Endodermal cell (in vitro differentiated cells): ENCODE results near the gene MAPK8IP1. TPM values are rescaled to one million over a fixed set of nuclear protein-coding genes. Genes with fewer than 3 reads are reported as not detected.

ENCODE experiments used
- DNase-seq: peaks from one replicate; pipeline ENCODE4 v3.0.0-alpha.2; 2017
- H3K27ac ChIP-seq: 2 replicates; pipeline ENCODE4 v1.5.1; 2013; ENCODE audit warnings: mild to moderate bottlenecking, low read depth, low read length, moderate library complexity
- H3K27me3 ChIP-seq: 2 replicates; pipeline ENCODE4 v1.6.1; 2013; ENCODE audit warnings: mild to moderate bottlenecking, low read length, moderate library complexity; ENCODE audit not compliant: insufficient read depth, control insufficient read depth, poor library complexity, severe bottlenecking
- H3K36me3 ChIP-seq: 2 replicates; pipeline ENCODE4 v1.7.0; 2013; ENCODE audit warnings: mild to moderate bottlenecking, low read length, moderate library complexity; ENCODE audit not compliant: control insufficient read depth, insufficient read depth
- H3K4me1 ChIP-seq: one replicate; pipeline ENCODE4 v1.7.0; 2013; ENCODE audit warnings: low read length; ENCODE audit not compliant: control insufficient read depth, insufficient read depth
- H3K4me3 ChIP-seq: 2 replicates; pipeline ENCODE4 v1.5.1; 2013; ENCODE audit warnings: mild to moderate bottlenecking, low read length, moderate library complexity
- H3K9ac ChIP-seq: 2 replicates; pipeline ENCODE4 v1.6.1; 2013; ENCODE audit warnings: mild to moderate bottlenecking, low read length, moderate library complexity; ENCODE audit not compliant: poor library complexity, severe bottlenecking; ENCODE audit errors: extremely low read depth
- H3K9me3 ChIP-seq: 2 replicates; pipeline ENCODE4 v1.6.1; 2013; ENCODE audit warnings: mild to moderate bottlenecking, low read length, moderate library complexity; ENCODE audit not compliant: control insufficient read depth
- H3K27ac Mint-ChIP-seq: 2 replicates; pipeline ENCODE4 v1.8.0; 2020; ENCODE audit warnings: mixed read lengths
- H3K27me3 Mint-ChIP-seq: 2 replicates; pipeline ENCODE4 v1.8.0; 2021; ENCODE audit warnings: mild to moderate bottlenecking, mixed read lengths; ENCODE audit not compliant: insufficient read depth
- H3K36me3 Mint-ChIP-seq: 2 replicates; pipeline ENCODE4 v1.8.0; 2020; ENCODE audit warnings: low read depth, mixed read lengths
- H3K4me1 Mint-ChIP-seq: 2 replicates; pipeline ENCODE4 v1.8.0; 2020; ENCODE audit warnings: mixed read lengths
- H3K4me3 Mint-ChIP-seq: 2 replicates; pipeline ENCODE4 v1.8.0; 2020; ENCODE audit warnings: mild to moderate bottlenecking, moderate library complexity, mixed read lengths
- H3K9me3 Mint-ChIP-seq: 2 replicates; pipeline ENCODE4 v1.8.0; 2020; ENCODE audit warnings: mild to moderate bottlenecking, mixed read lengths
- CTCF ChIP-seq: fragments of 200-600 bp; sonication (generic); conservative IDR thresholded peaks from 2 replicates; pipeline ENCODE4 v1.5.0; 2021; ENCODE audit warnings: antibody characterized with exemption, mild to moderate bottlenecking
- WGBS, 2 experiments: methylation state at CpG; one replicate each; pipeline versions ENCODE4 v1.1.5 to v1.1.7; 2013; ENCODE audit warnings: missing lambda C conversion rate in 2 of 2, mixed read lengths in 1 of 2; ENCODE audit not compliant: insufficient coverage in 1 of 2, insufficient read length in 1 of 2; 5-methylcytosine and 5-hydroxymethylcytosine counted together
- total RNA-seq, 2 donors: library from RNA; stranded (reverse); fragmentation: NEBNext Ultra II Directional in 1 of 2; extraction: Animal tissue kit (Norgen Biotek cat#: 25700) in 1 of 2; gene quantifications; 2 replicates in 1 of 2; 3 replicates in 1 of 2; pipeline ENCODE4 v1.2.1, GENCODE V29; 2021

The MAPK8IP1 gene
- total RNA-seq, 2 donors from 2014 or later, result 11.2 to 12.8 TPM

DNA sequence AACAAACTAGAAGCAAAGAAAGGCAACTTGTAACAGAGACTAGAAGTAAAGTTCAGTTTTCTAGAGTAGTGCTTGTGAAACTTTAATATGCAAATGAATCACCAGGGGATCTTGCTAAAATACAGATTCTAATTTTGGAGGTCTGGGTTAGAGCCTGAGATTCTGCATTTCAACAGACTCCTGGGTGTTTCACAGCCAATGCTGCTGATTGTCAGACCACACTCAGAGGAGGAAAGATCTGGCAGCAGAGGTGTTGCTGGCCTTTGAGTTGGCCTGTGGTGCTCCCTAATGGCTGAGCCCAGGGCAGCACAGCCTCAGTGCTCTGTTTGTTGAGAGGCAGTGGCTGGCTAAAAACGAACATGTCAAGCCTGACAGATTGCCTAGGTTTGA lies 32.7 kb upstream of the MAPK8IP1 start:
- Mint-ChIP-seq H3K9me3 (no peaks in the 10 kb centered on the region), H3K27ac (peak overlapping the region; percentile 35), H3K4me1 (peaks cover 14% of the 10 kb centered on the region), H3K27me3 (peaks cover 9% of the 10 kb centered on the region), H3K36me3 (peaks cover 12% of the 10 kb centered on the region), H3K4me3 (no peak overlapping the region)
- no peak overlapping the region for H3K9ac ChIP-seq
- H3K4me3 ChIP-seq, result no peak overlapping the region
- DNase-seq, result peak; percentile 70
- WGBS, 2 experiments, result 50% methylated on average over 1 of the region's 1 CpG; no CpG with 5 or more reads in 1 of the 2 experiments
- peaks cover 16% of the 10 kb centered on the region for H3K36me3 ChIP-seq
- no peaks in the 10 kb centered on the region for H3K27me3 ChIP-seq
- H3K27ac ChIP-seq, result no peak overlapping the region
- H3K9me3 ChIP-seq, result no peaks in the 10 kb centered on the region
- TF ChIP-seq CTCF, result peak; percentile 26
- H3K4me1 ChIP-seq, result peaks cover 9% of the 10 kb centered on the region

GRCh38 chr11:45853332-45854219 lies 31.9 kb upstream of the MAPK8IP1 start:
- peaks cover 11% of the 10 kb centered on the region for H3K4me1 Mint-ChIP-seq
- no peak for DNase-seq
- peaks cover 14% of the 10 kb centered on the region for H3K36me3 Mint-ChIP-seq
- H3K27ac ChIP-seq, result no peak overlapping the region
- H3K27me3 Mint-ChIP-seq, result peaks cover 3% of the 10 kb centered on the region
- no peak for TF ChIP-seq CTCF
- peaks cover 17% of the 10 kb centered on the region for H3K36me3 ChIP-seq
- H3K9me3 ChIP-seq, result no peaks in the 10 kb centered on the region
- H3K4me3 ChIP-seq, result no peak overlapping the region
- WGBS, 2 experiments, result 88 to 100% methylated on average over 3 to 7 of the region's 7 CpGs
- H3K9me3 Mint-ChIP-seq, result no peaks in the 10 kb centered on the region
- H3K4me3 Mint-ChIP-seq, result no peak overlapping the region
- H3K27ac Mint-ChIP-seq, result no peak overlapping the region
- H3K27me3 ChIP-seq, result no peaks in the 10 kb centered on the region
- peaks cover 2% of the 10 kb centered on the region for H3K4me1 ChIP-seq
- H3K9ac ChIP-seq, result no peak overlapping the region

DNA sequence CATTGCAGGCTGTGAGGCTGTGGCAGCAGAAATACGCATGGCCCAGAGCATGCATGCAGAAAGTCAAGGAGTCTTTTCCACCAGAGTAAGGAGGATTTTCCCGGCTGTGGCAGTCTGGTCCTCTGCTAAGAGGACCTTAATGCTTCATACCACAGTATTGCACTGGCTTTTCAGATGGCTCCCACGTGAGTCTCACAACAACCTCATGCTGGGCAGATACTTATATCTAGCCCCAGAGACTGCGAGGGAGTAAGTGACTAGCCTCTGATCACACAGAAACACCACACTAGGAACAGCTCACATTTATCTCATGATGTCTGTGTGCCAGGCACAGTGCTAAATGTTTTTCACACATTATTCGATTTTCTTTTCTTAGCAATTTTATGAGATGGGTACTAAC lies 30.1 kb upstream of the MAPK8IP1 start:
- H3K4me3 Mint-ChIP-seq, result no peak overlapping the region
- H3K27me3 ChIP-seq, result no peaks in the 10 kb centered on the region
- H3K36me3 Mint-ChIP-seq, result peaks cover 20% of the 10 kb centered on the region
- H3K27ac ChIP-seq, result no peak overlapping the region
- H3K27me3 Mint-ChIP-seq, result no peaks in the 10 kb centered on the region
- H3K36me3 ChIP-seq, result peaks cover 29% of the 10 kb centered on the region
- no peak overlapping the region for H3K4me3 ChIP-seq
- DNase-seq, result no peak
- peaks cover 9% of the 10 kb centered on the region for H3K4me1 Mint-ChIP-seq
- H3K9me3 Mint-ChIP-seq, result no peaks in the 10 kb centered on the region
- WGBS, 2 experiments, result 65 to 71% methylated on average over 5 of the region's 5 CpGs
- H3K9me3 ChIP-seq, result no peaks in the 10 kb centered on the region
- H3K9ac ChIP-seq, result no peak overlapping the region
- TF ChIP-seq CTCF, result no peak
- peak overlapping the region; percentile 26 for H3K27ac Mint-ChIP-seq
- no peaks in the 10 kb centered on the region for H3K4me1 ChIP-seq
